Natural killer cell (primary cell): ENCODE data around the gene ATP2B1. TPM values are rescaled to one million over a fixed set of nuclear protein-coding genes. Genes with fewer than 3 reads are reported as not detected.

Source experiments
- ATAC-seq, 3 donors: fragments of 150-1000 bp in 2 of 3; fragments of 200-7000 bp in 1 of 3; cut with Tn5 transposase; 1 replicate in 1 of 3; 2 replicates in 2 of 3; pipeline ENCODE4 v1.10.0; 2021; ENCODE audit warnings: mild to moderate bottlenecking in 2 of 3, moderate library complexity in 2 of 3
- DNase-seq, 2 donors: peaks; one replicate each; pipeline versions ENCODE4 v3.0.0 to v3.0.0-alpha.2; 2013 to 2021; ENCODE audit warnings: mixed read lengths in 1 of 2
- H3K27ac ChIP-seq: one replicate; pipeline ENCODE4 v1.5.1; 2013; ENCODE audit warnings: mild to moderate bottlenecking, low read length
- H3K27me3 ChIP-seq: one replicate; pipeline ENCODE4 v1.6.1; 2013; ENCODE audit warnings: low read length; ENCODE audit not compliant: control insufficient read depth, insufficient read depth
- H3K36me3 ChIP-seq: one replicate; pipeline ENCODE4 v1.6.1; 2013; ENCODE audit warnings: low read length; ENCODE audit not compliant: control insufficient read depth, insufficient read depth
- H3K4me1 ChIP-seq: one replicate; pipeline ENCODE4 v1.6.1; 2013; ENCODE audit warnings: low read length; ENCODE audit not compliant: control insufficient read depth, insufficient read depth
- H3K4me3 ChIP-seq: one replicate; pipeline ENCODE4 v1.5.1; 2013; ENCODE audit warnings: low read length
- H3K9me3 ChIP-seq: one replicate; pipeline ENCODE4 v1.6.1; 2013; ENCODE audit warnings: low read length; ENCODE audit not compliant: control insufficient read depth, insufficient read depth
- H3K27ac Mint-ChIP-seq, 2 donors: one replicate each; pipeline ENCODE4 v1.8.0; 2022; ENCODE audit warnings: mild to moderate bottlenecking in 2 of 2, mixed read lengths in 2 of 2, moderate library complexity in 1 of 2
- H3K27me3 Mint-ChIP-seq, 2 donors: one replicate each; pipeline ENCODE4 v1.8.0; 2022; ENCODE audit warnings: low read depth in 2 of 2, mixed read lengths in 2 of 2
- H3K36me3 Mint-ChIP-seq: one replicate; pipeline ENCODE4 v1.8.0; 2022; ENCODE audit warnings: mixed read lengths
- H3K4me1 Mint-ChIP-seq, 2 donors: one replicate each; pipeline ENCODE4 v1.8.0; 2022; ENCODE audit warnings: mixed read lengths in 2 of 2
- H3K4me3 Mint-ChIP-seq: one replicate; pipeline ENCODE4 v1.8.0; 2022; ENCODE audit warnings: mild to moderate bottlenecking, moderate library complexity, mixed read lengths
- H3K9me3 Mint-ChIP-seq, 2 donors: one replicate each; pipeline ENCODE4 v1.8.0; 2022; ENCODE audit warnings: mixed read lengths in 2 of 2
- WGBS: methylation state at CpG from one replicate; pipeline ENCODE4 v1.1.7; 2013; ENCODE audit warnings: missing lambda C conversion rate; ENCODE audit not compliant: insufficient coverage; 5-methylcytosine and 5-hydroxymethylcytosine counted together
- intact Hi-C: fragments of 100-400 bp; cut with micrococcal nuclease; formaldehyde crosslinking; loops from one replicate; pipeline ENCODE4 v1.14.2; 2022
- total RNA-seq, 4 donors: library from RNA; stranded (reverse); fragments of 120-200 nt in 1 of 4; gene quantifications; one replicate each; pipeline versions ENCODE4 v1.2.3 to v1.2.4, GENCODE V29; 2013 to 2022
- TF ChIP-seq, protein P1 (sequence below): fragments of 200-600 bp; IDR thresholded peaks from one replicate; pipeline ENCODE4 v1.8.0; 2022; ENCODE audit warnings: antibody characterized with exemption

ATP2B1 gene
- total RNA-seq, 3 donors from 2014 or later (not counting 1 experiment from before 2014, with no cell fraction given): 87.8 to 97.6 (median 97.3) TPM

DNA sequence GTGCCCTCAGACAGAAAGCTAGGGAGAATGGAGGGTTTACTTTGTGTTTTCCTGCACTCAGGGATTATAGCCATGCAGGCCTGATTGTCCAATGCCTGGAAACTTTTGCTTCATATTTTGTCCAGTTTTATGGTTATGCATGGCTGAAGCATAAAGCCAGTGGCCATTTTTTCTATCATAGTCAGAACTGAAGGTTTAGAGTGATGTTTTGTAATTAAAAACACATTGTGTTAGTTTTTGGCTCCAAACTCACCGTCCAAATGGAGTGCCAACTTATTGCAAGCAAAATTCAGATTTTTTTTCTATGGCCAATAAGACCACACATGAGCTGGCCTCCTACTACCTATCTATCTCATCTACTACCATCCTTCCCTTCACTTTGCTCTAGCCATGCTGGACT, 40.2 kb upstream of the ATP2B1 start:
- TF ChIP-seq, protein P1, sequence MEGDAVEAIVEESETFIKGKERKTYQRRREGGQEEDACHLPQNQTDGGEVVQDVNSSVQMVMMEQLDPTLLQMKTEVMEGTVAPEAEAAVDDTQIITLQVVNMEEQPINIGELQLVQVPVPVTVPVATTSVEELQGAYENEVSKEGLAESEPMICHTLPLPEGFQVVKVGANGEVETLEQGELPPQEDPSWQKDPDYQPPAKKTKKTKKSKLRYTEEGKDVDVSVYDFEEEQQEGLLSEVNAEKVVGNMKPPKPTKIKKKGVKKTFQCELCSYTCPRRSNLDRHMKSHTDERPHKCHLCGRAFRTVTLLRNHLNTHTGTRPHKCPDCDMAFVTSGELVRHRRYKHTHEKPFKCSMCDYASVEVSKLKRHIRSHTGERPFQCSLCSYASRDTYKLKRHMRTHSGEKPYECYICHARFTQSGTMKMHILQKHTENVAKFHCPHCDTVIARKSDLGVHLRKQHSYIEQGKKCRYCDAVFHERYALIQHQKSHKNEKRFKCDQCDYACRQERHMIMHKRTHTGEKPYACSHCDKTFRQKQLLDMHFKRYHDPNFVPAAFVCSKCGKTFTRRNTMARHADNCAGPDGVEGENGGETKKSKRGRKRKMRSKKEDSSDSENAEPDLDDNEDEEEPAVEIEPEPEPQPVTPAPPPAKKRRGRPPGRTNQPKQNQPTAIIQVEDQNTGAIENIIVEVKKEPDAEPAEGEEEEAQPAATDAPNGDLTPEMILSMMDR: no peak
- Histone ChIP-seq H3K4me3 (no peak overlapping the region), H3K36me3 (no peaks in the 10 kb centered on the region), H3K27me3 (no peaks in the 10 kb centered on the region), H3K4me1 (no peaks in the 10 kb centered on the region), H3K27ac (no peak overlapping the region), H3K9me3 (no peaks in the 10 kb centered on the region)
- no peak for DNase-seq
- Mint-ChIP-seq H3K4me3 (no peak overlapping the region), H3K27me3 (no peaks in the 10 kb centered on the region), H3K4me1 (peaks cover 11 to 13% of the 10 kb centered on the region in 2 donors), H3K36me3 (no peaks in the 10 kb centered on the region), H3K9me3 (no peaks in the 10 kb centered on the region), H3K27ac (no peak overlapping the region)
- intact Hi-C loops: no loop called here
- WGBS: 100% methylated on average over 1 of the region's 1 CpG
- no peak for ATAC-seq

DNA sequence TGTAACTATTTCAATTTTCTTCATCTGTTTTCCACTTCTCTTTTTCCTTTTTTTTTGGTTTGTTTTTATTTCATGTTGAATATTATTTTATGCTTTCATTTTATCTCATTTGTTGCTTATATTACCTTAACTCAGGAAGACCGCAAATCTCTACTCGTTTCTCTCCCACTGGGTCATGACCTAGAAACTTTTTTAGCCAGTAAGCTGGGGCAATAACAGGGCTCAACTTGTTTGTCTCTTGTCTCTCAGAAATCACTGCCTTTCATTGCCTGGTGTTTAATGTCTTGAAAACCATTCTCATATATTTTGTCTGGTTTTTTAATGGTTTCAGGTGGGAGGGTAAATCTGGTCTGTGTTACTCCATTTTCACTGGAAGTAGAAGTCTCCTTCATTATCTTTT, 36.6 kb upstream of the ATP2B1 start:
- H3K4me1 Mint-ChIP-seq: no peaks in the 10 kb centered on the region
- H3K27me3 Mint-ChIP-seq: no peaks in the 10 kb centered on the region
- peaks cover 28% of the 10 kb centered on the region for H3K36me3 Mint-ChIP-seq
- H3K27ac Mint-ChIP-seq: no peak overlapping the region
- ATAC-seq: no peak
- no peak overlapping the region for H3K27ac ChIP-seq
- H3K4me3 ChIP-seq: no peak overlapping the region
- no peak overlapping the region for H3K4me3 Mint-ChIP-seq
- H3K27me3 ChIP-seq: no peaks in the 10 kb centered on the region
- H3K36me3 ChIP-seq: no peaks in the 10 kb centered on the region
- no peaks in the 10 kb centered on the region for H3K4me1 ChIP-seq
- peaks cover under 1 to 10% of the 10 kb centered on the region in 2 donors for H3K9me3 Mint-ChIP-seq
- WGBS: 72% methylated on average over 2 of the region's 2 CpGs
- TF ChIP-seq, protein P1: no peak
- intact Hi-C loops: no loop called here
- DNase-seq: no peak
- peaks cover 2% of the 10 kb centered on the region for H3K9me3 ChIP-seq

DNA sequence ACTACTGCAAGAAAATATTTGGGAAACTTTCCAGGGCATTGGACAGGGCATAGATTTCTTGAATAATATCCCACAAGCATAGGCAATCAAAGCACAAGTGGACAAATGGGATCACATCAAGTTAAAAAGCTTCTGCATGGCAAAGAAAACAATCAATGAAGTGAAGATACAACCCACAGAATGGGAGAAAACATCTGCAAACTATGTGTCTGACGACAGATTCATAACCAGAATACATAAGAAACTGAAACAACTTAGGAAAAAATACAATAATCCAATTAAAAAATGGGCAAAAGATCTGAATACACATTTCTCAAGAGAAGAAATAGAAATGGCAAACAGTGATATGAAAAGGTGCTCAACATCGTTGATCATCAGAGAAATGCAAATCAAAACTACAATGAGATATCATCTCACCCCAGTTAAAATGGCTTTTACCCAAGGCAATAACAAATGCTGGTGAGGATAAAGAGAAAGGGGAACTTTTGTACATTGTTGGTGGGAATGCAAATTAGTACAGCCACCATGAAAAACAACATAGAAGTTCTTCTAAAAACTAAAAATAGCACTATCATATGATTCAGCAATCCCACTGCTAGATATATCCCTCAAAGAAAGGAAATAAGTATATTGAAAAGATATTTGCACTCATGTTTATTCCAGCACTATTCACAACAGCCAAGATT, 33.8 kb upstream of the ATP2B1 start:
- H3K27ac Mint-ChIP-seq: no peak overlapping the region
- TF ChIP-seq, protein P1: no peak
- no peaks in the 10 kb centered on the region for H3K36me3 ChIP-seq

DNA sequence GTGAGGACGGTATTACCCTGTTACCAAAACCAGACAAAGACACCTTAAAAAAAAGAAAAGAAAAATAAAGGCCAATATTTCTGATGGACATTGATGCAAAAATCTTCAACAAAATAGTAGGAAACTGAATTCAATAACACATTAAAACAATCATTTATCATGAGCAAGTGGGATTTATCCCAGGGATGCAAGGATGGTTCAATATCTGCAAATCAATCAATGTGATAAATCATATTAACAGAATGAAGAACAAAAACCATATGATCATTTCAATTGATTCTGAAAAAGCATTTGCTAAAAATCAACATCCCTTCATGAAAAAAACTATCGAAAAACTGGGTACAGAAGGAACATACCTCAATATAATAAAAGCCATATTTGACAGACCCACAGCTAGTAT, 32.3 kb upstream of the ATP2B1 start:
- Mint-ChIP-seq H3K4me1 (peaks cover 6 to 8% of the 10 kb centered on the region in 2 donors), H3K4me3 (no peak overlapping the region), H3K9me3 (peaks cover 7 to 20% of the 10 kb centered on the region in 2 donors), H3K27me3 (peaks cover 3 to 5% of the 10 kb centered on the region in 2 donors), H3K36me3 (peaks cover 50% of the 10 kb centered on the region), H3K27ac (no peak overlapping the region)
- Histone ChIP-seq H3K36me3 (no peaks in the 10 kb centered on the region), H3K9me3 (peaks cover 2% of the 10 kb centered on the region), H3K4me3 (no peak overlapping the region), H3K27me3 (no peaks in the 10 kb centered on the region), H3K4me1 (peaks cover 3% of the 10 kb centered on the region), H3K27ac (no peak overlapping the region)
- no peak for DNase-seq
- TF ChIP-seq, protein P1: no peak
- WGBS: 100% methylated on average over 2 of the region's 2 CpGs
- ATAC-seq: no peak
- intact Hi-C loops: no loop called here

More for the DNA sequence above, 33.8 kb upstream of the ATP2B1 start:
- Mint-ChIP-seq H3K27me3 (peaks cover 0 to 3% of the 10 kb centered on the region in 2 donors), H3K36me3 (peaks cover 46% of the 10 kb centered on the region), H3K9me3 (peaks cover 7 to 20% of the 10 kb centered on the region in 2 donors), H3K4me3 (no peak overlapping the region), H3K4me1 (peaks cover 0 to 2% of the 10 kb centered on the region in 2 donors)
- no peak for DNase-seq
- Histone ChIP-seq H3K27ac (peak overlapping the region; percentile 42), H3K4me1 (no peaks in the 10 kb centered on the region), H3K4me3 (no peak overlapping the region), H3K27me3 (no peaks in the 10 kb centered on the region), H3K9me3 (peaks cover 2% of the 10 kb centered on the region)
- WGBS: 63% methylated on average over 1 of the region's 2 CpGs
- no peak for ATAC-seq
- intact Hi-C loops: no loop called here
